C4-2B (cell line): ENCODE results near the gene ATP12A.

ENCODE experiments used
- ZFX ChIP-seq: fragments of 450-650 bp; IDR thresholded peaks from 2 replicates; pipeline ENCODE4 v1.6.1; 2017
- TF ChIP-seq, protein P1 (sequence below): fragments of 450-650 bp; conservative IDR thresholded peaks from 2 replicates; pipeline ENCODE4 v1.5.1; 2017; ENCODE audit warnings: mild to moderate bottlenecking

DNA sequence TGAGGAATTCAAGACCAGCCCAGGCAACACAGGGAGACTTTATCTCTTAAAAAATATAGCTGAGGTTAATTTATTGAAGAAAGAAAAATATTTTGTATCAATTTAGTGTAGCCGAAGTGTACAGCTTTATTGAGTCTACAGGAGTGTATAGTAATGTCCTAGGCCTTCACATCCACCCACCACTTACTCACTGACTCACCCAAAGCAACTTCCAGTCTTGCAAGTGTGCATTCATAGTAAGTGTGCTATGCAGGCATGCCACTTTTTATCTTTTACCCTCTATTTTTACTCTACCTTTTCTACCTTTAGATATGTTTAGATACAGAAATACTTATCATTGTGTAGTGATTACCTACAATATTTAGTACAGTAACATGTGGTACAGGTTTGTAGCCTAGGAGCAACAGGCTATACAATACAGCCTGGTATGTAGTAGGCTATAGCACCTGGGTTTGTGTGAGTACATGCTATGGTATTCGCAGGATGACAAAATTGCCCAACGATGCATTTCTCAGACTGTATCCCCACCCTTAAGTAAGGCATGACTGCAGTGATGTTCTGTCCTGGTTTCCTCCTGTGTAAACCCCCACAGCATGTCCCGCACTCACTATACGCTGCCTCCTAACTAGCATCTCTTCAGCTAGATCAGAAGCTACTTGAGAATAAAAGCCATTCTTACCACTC, 15.3 kb upstream of the ATP12A start:
- TF ChIP-seq, protein P1, sequence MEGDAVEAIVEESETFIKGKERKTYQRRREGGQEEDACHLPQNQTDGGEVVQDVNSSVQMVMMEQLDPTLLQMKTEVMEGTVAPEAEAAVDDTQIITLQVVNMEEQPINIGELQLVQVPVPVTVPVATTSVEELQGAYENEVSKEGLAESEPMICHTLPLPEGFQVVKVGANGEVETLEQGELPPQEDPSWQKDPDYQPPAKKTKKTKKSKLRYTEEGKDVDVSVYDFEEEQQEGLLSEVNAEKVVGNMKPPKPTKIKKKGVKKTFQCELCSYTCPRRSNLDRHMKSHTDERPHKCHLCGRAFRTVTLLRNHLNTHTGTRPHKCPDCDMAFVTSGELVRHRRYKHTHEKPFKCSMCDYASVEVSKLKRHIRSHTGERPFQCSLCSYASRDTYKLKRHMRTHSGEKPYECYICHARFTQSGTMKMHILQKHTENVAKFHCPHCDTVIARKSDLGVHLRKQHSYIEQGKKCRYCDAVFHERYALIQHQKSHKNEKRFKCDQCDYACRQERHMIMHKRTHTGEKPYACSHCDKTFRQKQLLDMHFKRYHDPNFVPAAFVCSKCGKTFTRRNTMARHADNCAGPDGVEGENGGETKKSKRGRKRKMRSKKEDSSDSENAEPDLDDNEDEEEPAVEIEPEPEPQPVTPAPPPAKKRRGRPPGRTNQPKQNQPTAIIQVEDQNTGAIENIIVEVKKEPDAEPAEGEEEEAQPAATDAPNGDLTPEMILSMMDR = no peak
- TF ChIP-seq ZFX = no peak
